ENCODE results near the gene TMC3. TPM values are rescaled to one million over a fixed set of nuclear protein-coding genes. Genes with fewer than 3 reads are reported as not detected.

The TMC3 gene
- total RNA-seq, 1 donor from 2014 or later: 0.52 TPM

- TF ChIP-seq EZH2 (IDR thresholded peaks at IDR 0.05; ENCODE audit: insufficient read depth, low read length): no peak
- no peak for TF ChIP-seq CTCF (IDR thresholded peaks at IDR 0.05; ENCODE audit: insufficient read depth, low read depth, low read length)
- no peaks in the 10 kb centered on the region for H3K79me2 ChIP-seq (ENCODE audit: insufficient read depth, low read length)
- H2AFZ ChIP-seq (ENCODE audit: low read depth, low read length): no peak overlapping the region
- H3K9me3 ChIP-seq (ENCODE audit: insufficient read depth, low read depth, low read length): no peaks in the 10 kb centered on the region
- peaks cover 13% of the 10 kb centered on the region for H3K27me3 ChIP-seq (ENCODE audit: insufficient read depth, low read length)
- peaks cover 16% of the 10 kb centered on the region for H3K4me1 ChIP-seq (ENCODE audit: insufficient read depth, low read length)
- no peaks in the 10 kb centered on the region for H4K20me1 ChIP-seq (ENCODE audit: insufficient read depth, low read length)
- FAIRE-seq (no peak), DNase-seq (ENCODE audit: low read depth) (no peak)
- H3K4me2 ChIP-seq (ENCODE audit: low read length): no peak overlapping the region
- H3K4me3 Mint-ChIP-seq (ENCODE audit: unreplicated experiment): no peak overlapping the region
- no peak overlapping the region for H3K4me3 ChIP-seq (ENCODE audit: insufficient read depth, low read depth, low read length)
- H3K36me3 ChIP-seq (ENCODE audit: insufficient read depth, low read length): no peaks in the 10 kb centered on the region
- H3K27ac ChIP-seq (ENCODE audit: low read depth, low read length): no peak overlapping the region
- no peak overlapping the region for H3K27ac Mint-ChIP-seq (ENCODE audit: unreplicated experiment)
- H3K27me3 Mint-ChIP-seq (ENCODE audit: low read depth, unreplicated experiment): peaks cover 8% of the 10 kb centered on the region
- peaks cover 6% of the 10 kb centered on the region for H3K4me1 Mint-ChIP-seq (ENCODE audit: low read depth, unreplicated experiment)
- no peak overlapping the region for H3K9ac ChIP-seq (ENCODE audit: low read length)
- H3K9me3 Mint-ChIP-seq (ENCODE audit: unreplicated experiment): no peaks in the 10 kb centered on the region
- peaks cover 2% of the 10 kb centered on the region for H3K36me3 Mint-ChIP-seq (ENCODE audit: low read depth, unreplicated experiment)
Measured at GRCh38 chr15:81299156-81299555, 74.9 kb downstream of the TMC3 start.

GRCh38 chr15:81298611-81299010 is 75.4 kb downstream of the TMC3 start:
- peaks cover 1% of the 10 kb centered on the region for H3K4me1 Mint-ChIP-seq (ENCODE audit: low read depth, unreplicated experiment)
- H3K4me3 Mint-ChIP-seq (ENCODE audit: unreplicated experiment): no peak overlapping the region
- peaks cover 2% of the 10 kb centered on the region for H3K36me3 Mint-ChIP-seq (ENCODE audit: low read depth, unreplicated experiment)

More at GRCh38 chr15:81298611-81299010, 75.4 kb downstream of the TMC3 start:
- peaks cover 8% of the 10 kb centered on the region for H3K27me3 Mint-ChIP-seq (ENCODE audit: low read depth, unreplicated experiment)
- Histone ChIP-seq H3K27ac (ENCODE audit: low read depth, low read length) (no peak overlapping the region), H3K4me2 (ENCODE audit: low read length) (no peak overlapping the region), H3K9me3 (ENCODE audit: insufficient read depth, low read depth, low read length) (no peaks in the 10 kb centered on the region), H3K36me3 (ENCODE audit: insufficient read depth, low read length) (no peaks in the 10 kb centered on the region), H4K20me1 (ENCODE audit: insufficient read depth, low read length) (no peaks in the 10 kb centered on the region), H3K79me2 (ENCODE audit: insufficient read depth, low read length) (no peaks in the 10 kb centered on the region), H3K4me1 (ENCODE audit: insufficient read depth, low read length) (peaks cover 11% of the 10 kb centered on the region), H2AFZ (ENCODE audit: low read depth, low read length) (no peak overlapping the region), H3K9ac (ENCODE audit: low read length) (no peak overlapping the region), H3K27me3 (ENCODE audit: insufficient read depth, low read length) (peaks cover 13% of the 10 kb centered on the region), H3K4me3 (ENCODE audit: insufficient read depth, low read depth, low read length) (no peak overlapping the region)
- TF ChIP-seq EZH2 (IDR thresholded peaks at IDR 0.05; ENCODE audit: insufficient read depth, low read length): no peak
- TF ChIP-seq CTCF (IDR thresholded peaks at IDR 0.05; ENCODE audit: insufficient read depth, low read depth, low read length): no peak
- FAIRE-seq: no peak
- H3K9me3 Mint-ChIP-seq (ENCODE audit: unreplicated experiment): no peaks in the 10 kb centered on the region
- no peak overlapping the region for H3K27ac Mint-ChIP-seq (ENCODE audit: unreplicated experiment)
- no peak for DNase-seq (ENCODE audit: low read depth)
